Fibroblast of lung (primary cell): ENCODE measurements around the gene RALGAPB.

Experiments used
- EZH2 ChIP-seq: IDR thresholded peaks from 2 replicates; pipeline ENCODE4 v1.5.1; 2012; ENCODE audit warnings: low read length, control low read depth, mild to moderate bottlenecking; ENCODE audit errors: missing control alignments
- TF ChIP-seq, protein P1 (sequence below), 2 donors: IDR thresholded peaks in 1 of 2; conservative IDR thresholded peaks in 1 of 2; 1 replicate in 1 of 2; 2 replicates in 1 of 2; pipeline ENCODE4 v1.5.1; 2011 to 2012; ENCODE audit warnings: low read length in 2 of 2, control low read depth in 1 of 2, inconsistent platforms in 1 of 2, low read depth in 1 of 2, mild to moderate bottlenecking in 1 of 2

DNA sequence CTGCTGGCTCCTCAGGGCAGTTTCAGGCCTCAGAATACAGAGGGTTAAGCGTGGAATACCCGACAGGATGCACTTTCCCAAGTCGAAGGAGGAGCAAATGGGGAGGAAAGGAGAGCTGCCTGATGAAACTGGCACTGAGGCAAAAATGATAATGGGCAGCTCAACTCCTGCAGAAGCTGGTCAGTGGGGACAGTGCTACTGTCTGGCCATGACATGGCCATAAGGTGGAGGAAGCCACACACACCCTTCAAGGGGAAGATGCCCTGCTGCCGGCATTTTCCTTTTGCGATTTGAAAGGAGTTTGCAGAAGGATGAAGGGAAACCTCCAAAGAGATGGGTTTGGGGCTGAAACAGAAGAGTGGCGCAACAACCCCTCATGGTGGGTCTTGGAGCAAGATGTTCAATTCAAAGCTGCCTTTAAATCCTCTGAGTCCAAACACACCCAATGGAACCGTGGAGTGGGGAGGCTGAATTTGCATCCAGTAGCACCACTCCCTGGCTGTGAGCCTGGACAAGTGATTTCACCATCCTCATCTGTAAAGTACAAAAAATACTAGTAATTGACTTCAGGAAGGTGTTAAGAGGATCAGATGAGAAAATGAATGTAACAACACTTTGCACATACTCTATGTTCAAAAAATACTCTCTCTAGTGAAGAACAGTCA lies 111.6 kb downstream of the RALGAPB start:
- TF ChIP-seq, protein P1, sequence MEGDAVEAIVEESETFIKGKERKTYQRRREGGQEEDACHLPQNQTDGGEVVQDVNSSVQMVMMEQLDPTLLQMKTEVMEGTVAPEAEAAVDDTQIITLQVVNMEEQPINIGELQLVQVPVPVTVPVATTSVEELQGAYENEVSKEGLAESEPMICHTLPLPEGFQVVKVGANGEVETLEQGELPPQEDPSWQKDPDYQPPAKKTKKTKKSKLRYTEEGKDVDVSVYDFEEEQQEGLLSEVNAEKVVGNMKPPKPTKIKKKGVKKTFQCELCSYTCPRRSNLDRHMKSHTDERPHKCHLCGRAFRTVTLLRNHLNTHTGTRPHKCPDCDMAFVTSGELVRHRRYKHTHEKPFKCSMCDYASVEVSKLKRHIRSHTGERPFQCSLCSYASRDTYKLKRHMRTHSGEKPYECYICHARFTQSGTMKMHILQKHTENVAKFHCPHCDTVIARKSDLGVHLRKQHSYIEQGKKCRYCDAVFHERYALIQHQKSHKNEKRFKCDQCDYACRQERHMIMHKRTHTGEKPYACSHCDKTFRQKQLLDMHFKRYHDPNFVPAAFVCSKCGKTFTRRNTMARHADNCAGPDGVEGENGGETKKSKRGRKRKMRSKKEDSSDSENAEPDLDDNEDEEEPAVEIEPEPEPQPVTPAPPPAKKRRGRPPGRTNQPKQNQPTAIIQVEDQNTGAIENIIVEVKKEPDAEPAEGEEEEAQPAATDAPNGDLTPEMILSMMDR (conservative IDR thresholded peaks at IDR 0.05 in 1 of 2, IDR thresholded peaks at IDR 0.05 in 1 of 2; ENCODE audit: low read depth in 1 of 2, low read length in 2 of 2): no peak
- TF ChIP-seq EZH2: no peak
